GM18517 (cell line): ENCODE data around the gene CNN1.
"Not testable (repeated sequence)": the region's sequence is repeated elsewhere in the genome, so short reads cannot be mapped to it uniquely, and the experiment has no call there.

Experiments used
- ATAC-seq: cut with Tn5 transposase; IDR thresholded peaks from one replicate; pipeline ENCODE4 v1.9.1; 2021; ENCODE audit warnings: mild to moderate bottlenecking, moderate library complexity; ENCODE audit not compliant: unreplicated experiment

Gene CNN1

DNA sequence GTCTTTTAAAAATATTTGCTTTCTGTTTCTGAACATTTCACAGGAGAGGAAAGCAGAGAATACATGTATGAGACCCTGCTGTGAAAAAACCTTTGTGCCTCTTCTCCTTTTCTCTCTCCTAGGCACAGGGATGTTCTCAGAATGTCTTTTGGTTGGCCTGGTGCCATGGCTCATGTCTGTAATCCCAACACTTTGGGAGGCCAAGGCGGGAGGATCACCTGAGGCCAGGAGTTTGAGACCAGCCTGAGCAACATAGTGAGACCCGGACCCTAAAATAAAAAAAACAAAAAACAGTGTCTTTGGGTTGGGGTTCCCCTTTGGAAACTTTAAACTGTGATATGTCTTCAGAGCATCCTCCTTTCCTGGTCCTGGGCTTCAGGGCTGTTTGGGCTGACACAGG is 60.1 kb downstream of the CNN1 start:
- ATAC-seq = no peak

- ATAC-seq = not testable (repeated sequence)
These were observed 61.1 kb downstream of the CNN1 start for GRCh38 chr19:11599704-11600103.
